Iris pigment epithelial cell (primary cell): ENCODE results near the gene CBX2.
A peak's percentile ranks its signal among the peaks of the same experiment; 100 is the strongest.
"Not testable (repeated sequence)": the region's sequence is repeated elsewhere in the genome, so short reads cannot be mapped to it uniquely, and the experiment has no call there.

Experiments
- DNase-seq: peaks from one replicate; pipeline ENCODE4 v3.0.0-alpha.2; 2011; ENCODE audit warnings: low read depth

CBX2 gene

DNA sequence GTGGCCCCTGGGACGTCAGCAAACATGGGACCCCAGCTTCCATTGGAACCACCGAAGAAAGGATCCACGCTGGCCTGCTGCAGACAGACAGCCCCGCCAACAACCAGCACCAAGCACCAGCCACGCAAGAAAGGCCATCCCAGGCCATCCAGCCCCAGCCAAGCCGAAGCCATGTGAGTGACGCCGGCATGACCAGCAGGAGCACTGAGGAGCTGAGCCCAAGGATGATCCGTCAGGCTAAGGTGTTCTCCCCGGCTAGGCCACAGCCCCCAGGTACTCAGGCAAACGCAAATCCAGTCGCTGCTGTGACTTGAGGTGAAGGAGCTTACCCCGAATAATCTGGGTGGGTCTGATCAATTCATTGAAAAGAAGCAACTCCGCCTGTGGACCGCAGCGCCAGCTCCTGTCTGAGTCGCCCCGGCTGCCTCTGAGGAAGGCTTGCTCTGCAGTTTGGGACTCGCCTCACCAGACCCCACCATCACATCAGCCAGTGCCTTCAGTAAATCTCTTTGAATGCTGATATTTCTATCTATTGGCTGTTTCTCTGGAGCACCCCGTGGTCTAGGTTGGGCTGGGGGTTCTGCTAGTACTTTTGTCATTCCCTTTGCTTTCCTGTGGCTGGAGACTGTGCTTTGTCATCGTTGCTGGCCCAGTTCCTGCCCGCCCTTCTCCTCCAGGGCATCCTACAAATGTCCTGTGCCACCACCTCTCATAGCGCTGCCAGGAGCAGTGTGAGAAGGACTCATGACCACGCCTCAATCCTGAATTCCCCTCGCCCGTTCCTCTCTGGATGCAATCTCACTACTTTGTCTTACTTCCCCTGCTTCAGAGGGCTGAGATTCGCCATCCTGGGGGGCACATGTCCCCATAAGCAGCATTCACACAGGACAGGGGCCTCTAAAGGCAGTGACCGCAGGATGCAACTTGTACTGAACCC lies 8.1 kb upstream of the CBX2 start:
- DNase-seq, result no peak

DNA sequence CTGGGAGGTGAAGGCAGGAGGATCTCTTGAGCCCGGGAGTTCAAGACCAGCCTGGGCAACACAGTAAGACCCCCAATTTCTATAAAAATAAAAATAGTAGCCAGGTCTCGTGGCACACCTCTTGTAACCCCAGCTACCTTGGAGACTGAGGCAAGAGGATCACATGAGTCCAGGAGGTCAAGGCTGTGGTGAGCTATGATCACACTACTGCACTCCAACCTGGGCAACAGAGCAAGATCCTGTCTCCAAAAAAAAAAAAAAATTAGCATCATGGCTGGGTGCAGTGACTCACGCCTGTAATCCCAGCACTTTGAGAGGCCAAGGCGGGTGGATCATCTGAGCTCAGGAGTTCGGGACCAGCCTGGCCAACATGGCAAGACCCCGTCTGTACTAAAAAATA lies 6.7 kb upstream of the CBX2 start:
- no peak for DNase-seq

DNA sequence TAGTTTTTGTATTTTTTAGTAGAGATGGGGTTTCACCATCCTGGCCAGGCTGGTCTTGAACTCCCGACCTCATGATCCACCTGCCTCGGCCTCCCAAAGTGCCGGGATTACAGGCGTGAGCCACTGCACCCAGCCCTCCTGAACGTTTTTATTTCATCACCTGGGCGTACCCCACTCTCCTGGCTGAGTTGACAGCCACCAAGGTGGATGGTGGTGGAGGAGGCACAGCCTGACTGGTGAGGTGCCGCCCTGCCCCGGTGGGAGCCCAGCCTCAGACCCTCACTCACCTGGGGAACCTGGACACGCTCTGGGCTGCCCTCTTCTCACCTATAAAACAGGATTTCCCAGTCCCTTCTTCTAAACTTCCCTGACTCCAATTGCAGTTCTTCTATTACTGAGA lies 5.2 kb upstream of the CBX2 start:
- DNase-seq, result not testable (repeated sequence)

DNA sequence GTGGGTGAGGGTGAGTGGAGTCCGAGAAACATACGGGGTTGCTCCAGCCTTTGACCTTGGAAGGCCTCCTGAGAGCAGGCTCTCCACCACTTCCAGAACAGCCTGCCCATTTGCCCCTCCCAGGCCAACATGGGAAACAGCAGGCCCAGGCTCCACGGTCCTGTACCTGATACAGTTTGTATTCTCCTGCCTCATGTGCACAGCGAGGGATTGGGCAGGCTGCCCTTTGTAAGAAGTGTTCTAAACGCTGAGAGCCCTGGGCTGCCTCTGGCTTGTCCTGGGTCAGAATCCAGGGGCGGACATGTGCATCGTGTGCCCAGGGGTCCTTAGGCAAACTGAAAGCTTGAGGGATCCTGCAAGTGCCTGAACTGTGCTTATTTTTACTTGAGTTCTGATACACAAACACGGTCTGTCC lies 3.4 kb upstream of the CBX2 start:
- DNase-seq, result no peak

DNA sequence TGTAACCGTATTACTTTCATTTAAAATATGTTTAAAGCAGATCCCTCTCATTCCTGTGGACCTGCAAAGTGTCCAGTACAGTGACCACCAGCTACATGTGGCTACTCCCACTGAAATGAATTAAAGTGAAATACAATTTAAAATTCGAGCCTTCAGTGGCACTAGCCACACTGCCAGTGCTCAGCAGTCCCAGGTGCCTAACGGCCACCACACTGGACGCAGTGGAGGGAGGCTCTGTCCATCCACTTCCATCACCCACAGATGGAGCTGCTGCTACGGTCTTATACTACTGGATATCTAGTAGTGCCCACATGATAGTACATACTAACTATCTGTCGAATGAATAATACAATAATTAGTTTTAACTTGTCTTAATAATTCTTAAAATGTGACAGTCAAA lies 2.3 kb upstream of the CBX2 start:
- no peak for DNase-seq

DNA sequence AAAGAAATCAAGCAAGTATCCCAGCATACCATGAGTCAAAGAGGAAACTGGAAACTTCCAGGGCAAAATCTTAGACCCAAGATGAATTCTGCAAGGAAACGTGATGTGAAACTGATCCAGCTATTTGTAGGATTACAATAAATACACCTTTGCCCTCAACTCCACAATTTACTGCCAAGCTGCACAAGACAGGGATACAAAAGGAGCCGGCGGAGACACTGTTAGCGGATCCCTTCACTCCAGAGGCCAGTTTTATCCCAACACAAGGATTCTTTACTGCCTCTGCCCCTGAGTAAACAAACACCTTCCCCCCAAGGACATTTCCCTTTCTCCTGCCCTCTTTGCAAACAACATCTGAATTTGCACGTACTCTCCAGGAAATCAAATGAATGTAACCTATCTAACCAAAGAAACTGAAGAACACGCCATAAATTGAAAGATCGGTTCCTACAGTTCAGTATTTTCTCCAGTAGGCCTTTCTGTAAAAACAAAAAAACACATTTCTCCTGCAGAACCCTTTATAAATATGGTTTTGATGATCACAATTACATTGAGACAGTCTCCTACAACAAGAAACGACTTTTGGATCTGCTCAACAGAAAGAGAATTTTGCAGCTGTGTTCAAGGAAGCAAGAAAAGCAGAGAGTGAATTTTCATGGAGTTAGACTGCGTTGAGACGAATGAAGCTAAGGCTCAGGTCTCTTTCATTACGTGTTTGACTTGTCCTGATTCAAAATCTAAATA lies 1.4 kb upstream of the CBX2 start:
- DNase-seq, result no peak

DNA sequence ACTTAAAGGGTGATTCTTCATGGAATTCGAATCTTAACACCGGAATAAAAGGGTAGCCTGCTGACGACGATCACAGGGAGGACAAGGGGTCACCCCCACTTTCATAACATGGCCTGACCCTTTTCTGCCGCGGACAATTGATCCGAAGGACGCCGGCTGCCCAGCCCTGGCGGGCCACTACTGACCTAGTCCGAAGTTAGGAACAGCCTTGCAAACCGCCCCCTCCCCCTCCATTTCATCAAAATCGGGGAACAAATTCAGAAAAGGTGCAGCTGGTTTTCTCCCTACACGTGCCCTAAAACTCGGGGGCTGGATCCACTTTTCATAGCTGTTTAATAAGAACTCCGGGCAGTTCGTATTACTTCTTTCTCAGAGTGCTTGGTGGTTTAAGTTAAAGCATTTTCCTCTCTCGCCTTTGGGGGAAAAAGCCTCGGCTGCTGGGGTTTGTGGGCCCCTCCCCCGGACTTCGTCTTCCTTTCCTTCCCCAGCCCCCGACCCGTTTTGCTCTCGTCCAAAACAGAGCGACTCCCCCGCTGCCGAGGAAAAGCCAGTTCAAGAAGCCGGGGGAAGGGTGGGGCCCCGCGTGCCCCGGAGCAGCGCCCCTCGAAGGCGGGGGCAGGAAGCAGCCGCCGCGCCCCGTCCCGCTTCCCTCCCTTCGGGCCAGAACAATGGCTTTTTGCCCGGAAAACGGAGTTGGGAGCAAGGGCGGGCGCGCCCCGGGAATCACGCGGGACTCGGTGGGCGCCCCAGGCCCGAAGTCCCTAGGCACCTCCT lies 641 bp upstream of the CBX2 start:
- peak; percentile 26 for DNase-seq

DNA sequence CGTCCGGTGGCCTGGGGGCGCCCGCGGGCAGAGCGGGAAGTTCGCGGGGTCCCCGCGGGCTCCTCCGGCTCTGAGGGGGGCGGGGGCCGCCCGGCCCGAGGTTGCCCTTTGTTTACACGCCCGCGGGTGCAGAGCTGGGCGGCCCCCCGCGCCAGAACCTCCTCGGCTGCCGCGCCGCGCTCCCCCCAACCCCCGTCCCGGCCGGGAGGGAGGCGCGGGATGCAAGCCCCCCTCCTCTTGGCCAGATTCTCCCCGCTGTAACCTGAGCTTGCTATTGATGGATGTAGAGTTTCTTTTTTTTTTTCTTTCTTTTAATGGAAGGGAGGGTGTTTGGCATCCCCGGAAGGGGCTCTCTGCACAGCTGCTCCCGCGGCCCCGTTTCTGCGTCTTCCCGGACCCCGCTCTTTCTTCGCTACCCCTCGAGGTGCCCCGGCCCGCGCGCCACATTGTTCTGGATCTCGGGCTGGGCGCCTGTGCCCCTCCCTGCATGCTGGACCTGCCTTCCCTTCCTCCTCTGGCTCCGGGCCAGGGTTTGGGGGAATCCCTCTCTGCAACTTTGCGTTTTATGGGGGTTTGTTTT lies 646 bp downstream of the CBX2 start:
- no peak for DNase-seq

DNA sequence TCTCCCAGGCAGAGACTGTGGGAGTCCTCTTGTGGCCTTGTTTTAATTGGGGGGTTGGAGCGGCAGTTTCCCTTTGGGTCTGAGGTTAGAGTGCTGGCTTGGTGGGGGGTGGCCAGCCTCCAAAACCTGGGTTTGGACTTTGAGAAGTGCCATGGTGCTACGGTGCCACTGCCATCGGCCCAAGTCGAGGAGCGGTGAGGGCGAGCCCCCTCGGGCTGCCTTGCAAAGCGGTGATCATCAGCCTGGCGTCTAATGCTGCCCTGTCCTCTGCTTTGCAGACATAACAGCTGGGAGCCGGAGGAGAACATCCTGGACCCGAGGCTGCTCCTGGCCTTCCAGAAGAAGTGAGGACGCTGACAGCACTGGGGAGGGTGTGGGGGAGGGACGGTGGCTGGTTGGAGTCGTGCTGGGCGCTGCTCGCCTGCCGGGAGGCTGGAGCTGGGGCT lies 1.2 kb downstream of the CBX2 start:
- no peak for DNase-seq

DNA sequence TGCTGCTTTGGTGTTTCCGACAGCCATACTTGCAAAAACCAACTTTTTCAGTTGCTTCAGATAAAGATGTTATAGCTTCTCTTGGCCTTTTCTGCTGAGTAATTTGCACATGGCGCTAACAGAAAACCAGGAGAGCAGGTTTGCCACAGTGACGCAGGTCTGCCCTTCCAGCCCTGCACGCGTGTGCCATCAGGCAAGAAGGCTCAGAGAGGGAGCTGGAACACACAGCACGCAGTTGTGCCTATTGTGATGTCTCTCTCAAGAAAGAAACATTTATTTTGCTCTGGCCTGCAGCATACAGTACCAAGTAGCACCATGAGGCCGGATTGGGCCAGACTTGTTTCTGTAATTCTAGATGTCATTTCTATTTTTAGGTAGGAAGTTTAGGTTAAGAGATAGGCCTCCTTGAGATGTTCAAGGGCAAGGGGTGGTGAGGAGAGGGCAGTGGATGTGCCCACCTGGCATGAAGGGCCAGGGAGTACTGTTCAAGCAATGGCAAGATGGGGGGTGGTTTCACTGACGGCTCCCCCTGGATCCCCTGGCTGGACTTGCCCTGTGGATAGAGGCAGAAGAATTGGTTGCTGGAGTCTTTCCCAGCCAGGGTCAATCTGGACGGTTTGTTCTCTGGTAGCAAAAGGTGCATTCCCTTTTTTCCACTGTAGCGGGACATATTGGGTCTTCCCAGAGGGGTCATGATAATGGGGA lies 1.9 kb downstream of the CBX2 start:
- DNase-seq, result no peak

DNA sequence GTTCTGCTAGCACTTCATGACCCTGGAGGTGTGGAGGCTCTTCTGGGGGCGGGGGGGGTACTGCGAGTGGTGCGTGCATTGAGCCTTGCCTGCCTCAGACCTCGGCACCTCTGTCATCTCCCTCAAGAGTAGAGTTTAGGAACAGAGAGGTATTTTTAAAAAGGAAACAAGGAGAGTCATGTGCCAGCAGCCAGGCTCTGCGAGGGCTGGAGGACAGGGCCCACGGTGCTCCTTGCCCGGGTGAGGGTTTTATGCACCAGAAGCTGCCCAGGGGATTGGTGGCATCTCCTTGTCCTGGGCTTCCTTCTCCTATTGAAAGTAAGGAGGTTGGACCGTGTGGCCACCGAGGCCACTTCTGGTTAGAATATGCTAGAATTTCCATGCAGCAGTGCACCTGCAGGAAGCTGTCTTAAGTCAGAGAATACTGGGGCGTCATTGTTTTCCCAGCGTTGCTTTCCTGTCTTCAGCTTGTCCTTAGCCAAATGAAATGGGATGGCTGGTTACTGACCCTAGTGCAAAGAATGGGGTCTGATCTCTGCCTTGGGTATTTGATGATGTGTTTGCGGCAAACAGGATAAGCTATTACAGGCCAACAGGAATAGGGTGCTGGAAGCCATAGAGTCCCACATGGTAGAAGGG lies 3.2 kb downstream of the CBX2 start:
- DNase-seq, result no peak

DNA sequence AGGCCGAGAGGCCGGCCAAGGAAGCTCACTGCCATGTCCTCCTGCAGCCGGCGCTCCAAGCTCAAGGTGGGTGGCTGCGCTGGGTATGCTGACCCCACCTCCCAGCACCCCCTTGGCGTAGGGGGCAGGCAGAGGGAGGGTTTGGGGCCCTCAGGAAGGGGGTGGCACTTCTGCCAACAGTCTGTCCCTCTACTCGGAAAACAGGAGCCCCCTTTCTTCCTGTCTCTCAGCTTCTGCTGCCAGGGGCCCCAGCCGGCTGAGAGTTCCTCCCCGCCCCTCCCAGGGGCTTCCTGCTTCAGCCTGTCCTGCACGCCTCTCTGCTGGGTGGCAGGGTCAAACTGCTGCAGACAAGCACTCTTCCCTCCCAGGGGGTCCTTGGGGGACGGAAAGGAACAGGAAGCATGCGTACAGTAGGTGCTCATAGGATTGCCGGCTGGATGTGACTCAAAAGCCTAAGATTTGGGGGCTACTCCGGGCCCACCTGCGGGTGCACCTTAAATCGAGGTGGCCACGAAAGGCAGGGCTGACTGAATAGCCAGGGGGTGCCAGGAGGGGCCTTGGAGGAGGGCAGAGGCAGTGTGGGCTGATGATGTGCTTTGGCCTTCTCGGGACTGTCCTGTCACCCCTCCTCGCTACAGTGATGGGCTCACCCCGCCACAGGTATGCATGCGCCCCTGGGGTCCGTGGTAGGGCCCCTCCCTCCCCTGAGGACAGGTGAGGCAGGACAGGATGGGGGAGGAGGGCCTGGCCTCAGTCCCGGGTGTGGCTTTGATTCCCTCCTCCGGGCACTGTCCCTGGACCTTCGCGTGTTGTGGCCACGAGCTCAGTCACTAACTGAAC lies 4.0 kb downstream of the CBX2 start:
- no peak for DNase-seq

DNA sequence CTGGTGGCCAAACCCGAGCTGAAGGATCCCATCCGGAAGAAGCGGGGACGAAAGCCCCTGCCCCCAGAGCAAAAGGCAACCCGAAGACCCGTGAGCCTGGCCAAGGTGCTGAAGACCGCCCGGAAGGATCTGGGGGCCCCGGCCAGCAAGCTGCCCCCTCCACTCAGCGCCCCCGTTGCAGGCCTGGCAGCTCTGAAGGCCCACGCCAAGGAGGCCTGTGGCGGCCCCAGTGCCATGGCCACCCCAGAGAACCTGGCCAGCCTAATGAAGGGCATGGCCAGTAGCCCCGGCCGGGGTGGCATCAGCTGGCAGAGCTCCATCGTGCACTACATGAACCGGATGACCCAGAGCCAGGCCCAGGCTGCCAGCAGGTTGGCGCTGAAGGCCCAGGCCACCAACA lies 5.9 kb downstream of the CBX2 start:
- DNase-seq, result no peak

DNA sequence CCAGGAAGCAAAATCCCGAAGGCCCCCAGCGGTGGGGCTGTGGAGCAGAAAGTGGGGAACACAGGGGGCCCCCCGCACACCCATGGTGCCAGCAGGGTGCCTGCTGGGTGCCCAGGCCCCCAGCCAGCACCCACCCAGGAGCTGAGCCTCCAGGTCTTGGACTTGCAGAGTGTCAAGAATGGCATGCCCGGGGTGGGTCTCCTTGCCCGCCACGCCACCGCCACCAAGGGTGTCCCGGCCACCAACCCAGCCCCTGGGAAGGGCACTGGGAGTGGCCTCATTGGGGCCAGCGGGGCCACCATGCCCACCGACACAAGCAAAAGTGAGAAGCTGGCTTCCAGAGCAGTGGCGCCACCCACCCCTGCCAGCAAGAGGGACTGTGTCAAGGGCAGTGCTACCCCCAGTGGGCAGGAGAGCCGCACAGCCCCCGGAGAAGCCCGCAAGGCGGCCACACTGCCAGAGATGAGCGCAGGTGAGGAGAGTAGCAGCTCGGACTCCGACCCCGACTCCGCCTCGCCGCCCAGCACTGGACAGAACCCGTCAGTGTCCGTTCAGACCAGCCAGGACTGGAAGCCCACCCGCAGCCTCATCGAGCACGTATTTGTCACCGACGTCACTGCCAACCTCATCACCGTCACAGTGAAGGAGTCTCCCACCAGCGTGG lies 6.5 kb downstream of the CBX2 start:
- DNase-seq, result no peak

DNA sequence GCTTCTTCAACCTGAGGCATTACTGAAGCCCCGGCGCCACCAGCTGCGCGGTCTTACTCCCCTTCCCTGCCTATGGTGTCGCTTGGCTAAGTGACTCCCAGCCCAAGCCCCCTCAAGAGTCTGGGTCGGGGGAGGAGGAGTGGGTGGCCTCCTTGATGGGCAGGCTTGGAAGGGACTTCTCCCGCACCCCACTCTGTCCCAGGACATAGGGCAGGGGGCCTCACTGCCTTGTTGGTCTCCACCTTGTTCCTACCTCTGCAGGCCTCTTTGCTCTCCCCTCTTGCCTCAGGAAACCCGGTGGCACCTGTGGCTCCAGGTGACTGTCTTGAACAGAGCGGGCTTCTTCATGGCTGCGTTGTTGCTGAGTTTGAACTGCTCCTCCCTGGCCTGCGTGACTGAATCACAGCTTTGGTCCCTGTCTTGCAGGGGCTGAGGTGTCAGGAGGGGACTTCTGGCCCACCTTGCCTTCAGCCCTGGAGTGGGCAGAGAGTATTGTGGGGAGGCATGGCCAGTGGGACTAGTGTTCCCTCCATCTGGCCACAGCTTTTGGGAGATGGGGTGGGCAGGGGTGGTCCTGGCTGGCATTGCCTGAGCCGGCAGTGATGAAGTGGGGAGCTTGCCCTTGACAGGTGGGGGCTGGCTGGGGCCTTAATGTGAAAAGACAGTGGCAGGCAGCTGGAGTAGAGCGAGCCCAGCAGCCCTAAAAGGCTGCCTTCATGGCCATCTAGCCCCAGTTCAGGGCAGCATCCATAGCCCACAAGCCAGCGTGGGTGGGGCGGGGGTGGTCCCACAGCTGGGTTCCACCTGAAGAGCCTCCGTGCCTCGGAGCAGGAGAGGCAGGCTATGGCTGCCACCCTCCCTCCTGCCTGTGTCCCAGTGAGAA lies 7.3 kb downstream of the CBX2 start:
- DNase-seq, result no peak

DNA sequence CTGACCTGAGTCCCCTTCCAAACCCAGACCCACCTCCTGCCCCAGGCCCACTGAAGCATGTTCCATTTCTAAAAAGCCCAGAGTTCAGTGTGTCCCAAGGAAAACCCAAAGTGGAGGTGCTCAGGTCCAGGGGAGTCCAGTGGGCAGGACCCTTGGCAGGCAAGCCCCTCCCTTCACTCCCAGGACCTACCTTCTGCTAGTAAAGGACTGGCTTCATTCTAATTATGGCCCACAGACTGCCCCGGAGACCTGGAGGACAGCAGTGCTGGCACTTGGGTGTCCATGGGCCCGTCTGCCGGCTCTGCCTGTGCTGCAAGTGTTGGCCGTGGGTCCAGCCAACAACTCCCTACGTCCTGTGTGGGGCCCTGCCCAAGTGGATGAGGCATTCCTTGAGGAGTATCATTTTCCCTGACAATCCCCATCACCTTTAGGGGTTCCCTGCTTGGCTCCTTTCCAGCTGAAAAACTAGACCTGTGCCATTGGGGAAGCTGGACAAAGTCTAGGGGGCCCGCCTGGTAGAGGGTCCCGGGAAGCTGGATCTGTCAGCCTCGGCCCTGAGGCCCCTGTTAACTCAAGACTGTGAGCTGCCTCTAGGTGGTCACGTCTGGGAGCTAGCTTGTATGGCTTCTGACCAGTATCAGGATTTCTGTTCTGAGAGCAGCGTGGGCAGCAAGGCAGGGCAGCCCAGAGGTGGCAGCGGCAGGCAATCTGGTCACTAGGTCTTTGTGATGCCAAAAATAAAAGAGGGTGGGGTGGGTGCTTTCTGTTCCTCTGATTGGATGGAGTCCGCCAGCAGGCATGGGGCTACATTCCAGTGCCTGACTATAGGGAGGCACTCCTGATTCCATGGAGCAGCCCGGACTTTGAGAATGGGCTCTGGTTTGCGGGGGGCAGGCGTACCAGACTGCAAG lies 8.2 kb downstream of the CBX2 start:
- DNase-seq, result no peak

DNA sequence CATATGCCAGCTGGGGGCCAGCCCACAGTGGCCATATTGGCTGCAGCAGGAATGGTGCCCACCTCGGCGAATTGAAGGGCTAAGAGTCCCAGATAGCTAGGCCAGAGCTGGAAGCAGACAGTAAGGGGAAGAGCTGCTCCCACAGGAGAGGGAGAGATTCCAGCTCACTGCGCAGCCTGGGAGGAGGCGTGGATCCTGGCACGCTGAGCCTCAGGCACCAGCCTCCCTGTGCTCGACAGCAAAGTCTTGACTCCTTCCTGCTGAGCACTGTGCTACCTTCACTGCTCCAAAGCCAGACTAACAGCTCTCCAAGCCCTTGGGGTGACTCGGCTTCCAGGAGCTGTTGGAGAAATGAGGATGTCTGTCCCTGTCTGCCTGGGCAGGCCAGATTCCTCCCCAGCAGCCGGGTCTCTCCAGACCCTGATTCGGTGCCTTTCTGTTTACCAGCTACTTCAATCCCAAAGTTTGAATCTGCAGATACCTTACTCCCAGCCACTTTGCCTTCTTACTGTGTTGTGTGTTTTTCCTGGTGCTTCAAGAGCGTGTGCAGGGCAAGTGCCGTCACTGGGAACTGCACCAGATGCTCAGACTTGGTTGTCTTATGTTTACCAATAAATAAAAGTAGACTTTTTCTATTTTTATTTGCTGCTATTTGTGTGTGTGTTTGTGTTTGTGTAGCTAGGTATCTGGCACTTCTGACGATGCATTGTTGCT lies 9.1 kb downstream of the CBX2 start:
- DNase-seq, result no peak
